ENCODE measurements around the gene GLS. TPM values are rescaled to one million over a fixed set of nuclear protein-coding genes. Genes with fewer than 3 reads are reported as not detected.

The GLS gene
- total RNA-seq, 2 donors from 2014 or later: 47.2 to 99.3 TPM

- no peak for DNase-seq
- peaks cover 80% of the 10 kb centered on the region for H3K36me3 ChIP-seq (ENCODE audit: control insufficient read depth, insufficient read depth, low read length)
- no peaks in the 10 kb centered on the region for H3K4me1 ChIP-seq (ENCODE audit: control insufficient read depth, insufficient read depth, low read length)
- H3K27me3 ChIP-seq (ENCODE audit: control insufficient read depth, insufficient read depth, low read length, poor library complexity, severe bottlenecking): no peaks in the 10 kb centered on the region
- Mint-ChIP-seq H3K36me3 (ENCODE audit: low read depth) (peaks cover 31% of the 10 kb centered on the region), H3K4me3 (no peak overlapping the region), H3K9me3 (no peaks in the 10 kb centered on the region), H3K4me1 (no peaks in the 10 kb centered on the region), H3K27ac (no peak overlapping the region), H3K27me3 (ENCODE audit: insufficient read depth) (no peaks in the 10 kb centered on the region)
- H3K4me3 ChIP-seq (ENCODE audit: low read length): no peak overlapping the region
- WGBS, 2 experiments (ENCODE audit: insufficient coverage in 1 of 2, insufficient read length in 1 of 2): 90 to 93% methylated on average over 2 of the region's 2 CpGs
- TF ChIP-seq CTCF (conservative IDR thresholded peaks at IDR 0.05): no peak
- no peaks in the 10 kb centered on the region for H3K9me3 ChIP-seq (ENCODE audit: control insufficient read depth, low read length)
- no peak overlapping the region for H3K9ac ChIP-seq (ENCODE audit: extremely low read depth, low read length, poor library complexity, severe bottlenecking)
- no peak overlapping the region for H3K27ac ChIP-seq (ENCODE audit: low read depth, low read length)
Observed at GRCh38 chr2:190965580-190966222, 85.1 kb downstream of the GLS start.

GRCh38 chr2:190968522-190968921 is 87.9 kb downstream of the GLS start:
- Mint-ChIP-seq H3K9me3 (no peaks in the 10 kb centered on the region), H3K36me3 (ENCODE audit: low read depth) (peaks cover 53% of the 10 kb centered on the region), H3K4me1 (no peaks in the 10 kb centered on the region), H3K27me3 (ENCODE audit: insufficient read depth) (no peaks in the 10 kb centered on the region), H3K27ac (no peak overlapping the region), H3K4me3 (no peak overlapping the region)
- 92 to 100% methylated on average over 1 to 2 of the region's 2 CpGs for WGBS, 2 experiments (ENCODE audit: insufficient coverage in 1 of 2, insufficient read length in 1 of 2)
- Histone ChIP-seq H3K36me3 (ENCODE audit: control insufficient read depth, insufficient read depth, low read length) (peaks cover 92% of the 10 kb centered on the region), H3K9me3 (ENCODE audit: control insufficient read depth, low read length) (peaks cover 14% of the 10 kb centered on the region), H3K27ac (ENCODE audit: low read depth, low read length) (no peak overlapping the region), H3K9ac (ENCODE audit: extremely low read depth, low read length, poor library complexity, severe bottlenecking) (no peak overlapping the region), H3K4me1 (ENCODE audit: control insufficient read depth, insufficient read depth, low read length) (no peaks in the 10 kb centered on the region), H3K27me3 (ENCODE audit: control insufficient read depth, insufficient read depth, low read length, poor library complexity, severe bottlenecking) (no peaks in the 10 kb centered on the region), H3K4me3 (ENCODE audit: low read length) (no peak overlapping the region)
- DNase-seq: no peak
- no peak for TF ChIP-seq CTCF (conservative IDR thresholded peaks at IDR 0.05)

- Mint-ChIP-seq H3K4me1 (no peaks in the 10 kb centered on the region), H3K27ac (no peak overlapping the region), H3K4me3 (no peak overlapping the region), H3K27me3 (ENCODE audit: insufficient read depth) (no peaks in the 10 kb centered on the region), H3K9me3 (no peaks in the 10 kb centered on the region), H3K36me3 (ENCODE audit: low read depth) (peaks cover 62% of the 10 kb centered on the region)
- peaks cover 14% of the 10 kb centered on the region for H3K9me3 ChIP-seq (ENCODE audit: control insufficient read depth, low read length)
- H3K36me3 ChIP-seq (ENCODE audit: control insufficient read depth, insufficient read depth, low read length): peaks cover 92% of the 10 kb centered on the region
- no peak overlapping the region for H3K4me3 ChIP-seq (ENCODE audit: low read length)
- no peak overlapping the region for H3K27ac ChIP-seq (ENCODE audit: low read depth, low read length)
- no peak for DNase-seq
- WGBS, 2 experiments (ENCODE audit: insufficient coverage in 1 of 2, insufficient read length in 1 of 2): 91 to 100% methylated on average over 2 to 3 of the region's 3 CpGs
- no peaks in the 10 kb centered on the region for H3K4me1 ChIP-seq (ENCODE audit: control insufficient read depth, insufficient read depth, low read length)
- no peak for TF ChIP-seq CTCF (conservative IDR thresholded peaks at IDR 0.05)
- no peak overlapping the region for H3K9ac ChIP-seq (ENCODE audit: extremely low read depth, low read length, poor library complexity, severe bottlenecking)
- H3K27me3 ChIP-seq (ENCODE audit: control insufficient read depth, insufficient read depth, low read length, poor library complexity, severe bottlenecking): no peaks in the 10 kb centered on the region
Observed at GRCh38 chr2:190970160-190970559, 89.5 kb downstream of the GLS start.

Measured in endodermal cell (in vitro differentiated cells).